Measurements from ENCODE around the gene ARHGEF33. TPM values are rescaled to one million over a fixed set of nuclear protein-coding genes. Genes with fewer than 3 reads are reported as not detected.

ARHGEF33 gene
- total RNA-seq, 1 donor from 2014 or later = 0.30 TPM

DNA sequence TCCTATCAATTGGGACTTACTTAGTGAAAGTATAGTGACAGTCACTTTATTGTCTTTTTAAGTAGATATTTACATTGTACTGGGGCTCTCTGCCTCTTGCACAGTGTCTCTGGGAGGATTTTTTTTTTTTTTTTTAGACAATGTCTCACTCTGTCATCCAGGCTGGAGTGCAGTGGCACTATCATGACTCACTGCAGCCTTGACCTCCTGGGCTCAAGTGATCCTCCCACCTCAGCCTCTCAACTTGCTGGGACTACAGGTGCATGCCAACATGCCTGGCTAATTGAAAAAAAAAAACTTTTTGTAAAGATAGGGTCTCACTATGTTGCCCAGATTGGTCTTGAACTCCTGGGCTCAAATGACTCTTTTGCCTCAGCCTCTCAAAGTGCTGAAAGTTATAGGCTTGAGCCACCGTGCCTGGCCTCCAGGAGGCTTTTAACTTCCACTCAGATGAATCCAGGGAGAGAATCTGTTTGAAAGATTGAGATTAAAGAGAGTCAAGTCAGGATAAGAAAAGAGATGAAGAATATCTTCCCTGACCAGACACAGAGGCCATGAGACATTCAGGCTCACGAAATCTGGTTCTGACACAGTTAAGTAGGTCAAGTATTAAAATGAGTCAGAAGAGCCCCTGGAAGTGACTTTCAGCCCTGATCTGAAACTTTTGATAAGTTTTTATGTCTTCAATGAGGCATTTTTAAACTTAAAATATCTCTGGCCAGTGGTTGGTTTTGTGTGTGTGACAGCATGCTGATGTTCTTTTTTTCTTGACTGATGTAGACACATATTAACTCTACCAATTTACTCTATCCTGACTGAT, 18.3 kb downstream of the ARHGEF33 start:
- H3K4me3 ChIP-seq (ENCODE audit: insufficient read depth, low read depth, low read length) = no peak overlapping the region
- Mint-ChIP-seq H3K4me1 (ENCODE audit: low read depth, unreplicated experiment) (no peaks in the 10 kb centered on the region), H3K27ac (ENCODE audit: unreplicated experiment) (no peak overlapping the region), H3K4me3 (ENCODE audit: unreplicated experiment) (no peak overlapping the region), H3K27me3 (ENCODE audit: low read depth, unreplicated experiment) (peaks cover 12% of the 10 kb centered on the region), H3K36me3 (ENCODE audit: low read depth, unreplicated experiment) (no peaks in the 10 kb centered on the region), H3K9me3 (ENCODE audit: unreplicated experiment) (no peaks in the 10 kb centered on the region)
- H4K20me1 ChIP-seq (ENCODE audit: insufficient read depth, low read length) = no peaks in the 10 kb centered on the region
- TF ChIP-seq, protein P1, sequence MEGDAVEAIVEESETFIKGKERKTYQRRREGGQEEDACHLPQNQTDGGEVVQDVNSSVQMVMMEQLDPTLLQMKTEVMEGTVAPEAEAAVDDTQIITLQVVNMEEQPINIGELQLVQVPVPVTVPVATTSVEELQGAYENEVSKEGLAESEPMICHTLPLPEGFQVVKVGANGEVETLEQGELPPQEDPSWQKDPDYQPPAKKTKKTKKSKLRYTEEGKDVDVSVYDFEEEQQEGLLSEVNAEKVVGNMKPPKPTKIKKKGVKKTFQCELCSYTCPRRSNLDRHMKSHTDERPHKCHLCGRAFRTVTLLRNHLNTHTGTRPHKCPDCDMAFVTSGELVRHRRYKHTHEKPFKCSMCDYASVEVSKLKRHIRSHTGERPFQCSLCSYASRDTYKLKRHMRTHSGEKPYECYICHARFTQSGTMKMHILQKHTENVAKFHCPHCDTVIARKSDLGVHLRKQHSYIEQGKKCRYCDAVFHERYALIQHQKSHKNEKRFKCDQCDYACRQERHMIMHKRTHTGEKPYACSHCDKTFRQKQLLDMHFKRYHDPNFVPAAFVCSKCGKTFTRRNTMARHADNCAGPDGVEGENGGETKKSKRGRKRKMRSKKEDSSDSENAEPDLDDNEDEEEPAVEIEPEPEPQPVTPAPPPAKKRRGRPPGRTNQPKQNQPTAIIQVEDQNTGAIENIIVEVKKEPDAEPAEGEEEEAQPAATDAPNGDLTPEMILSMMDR (IDR thresholded peaks at IDR 0.05; ENCODE audit: insufficient read depth, low read depth, low read length) = no peak
- TF ChIP-seq EZH2 (IDR thresholded peaks at IDR 0.05; ENCODE audit: insufficient read depth, low read length) = no peak
- no peaks in the 10 kb centered on the region for H3K27me3 ChIP-seq (ENCODE audit: insufficient read depth, low read length)
- H2AFZ ChIP-seq (ENCODE audit: low read depth, low read length) = no peak overlapping the region
- no peaks in the 10 kb centered on the region for H3K36me3 ChIP-seq (ENCODE audit: insufficient read depth, low read length)
- no peaks in the 10 kb centered on the region for H3K4me1 ChIP-seq (ENCODE audit: insufficient read depth, low read length)
- DNase-seq (ENCODE audit: low read depth) (no peak), FAIRE-seq (no peak)
- no peak overlapping the region for H3K4me2 ChIP-seq (ENCODE audit: low read length)
- H3K9me3 ChIP-seq (ENCODE audit: insufficient read depth, low read depth, low read length) = no peaks in the 10 kb centered on the region
- no peaks in the 10 kb centered on the region for H3K79me2 ChIP-seq (ENCODE audit: insufficient read depth, low read length)
- H3K27ac ChIP-seq (ENCODE audit: low read depth, low read length) = no peak overlapping the region
- no peak overlapping the region for H3K9ac ChIP-seq (ENCODE audit: low read length)

DNA sequence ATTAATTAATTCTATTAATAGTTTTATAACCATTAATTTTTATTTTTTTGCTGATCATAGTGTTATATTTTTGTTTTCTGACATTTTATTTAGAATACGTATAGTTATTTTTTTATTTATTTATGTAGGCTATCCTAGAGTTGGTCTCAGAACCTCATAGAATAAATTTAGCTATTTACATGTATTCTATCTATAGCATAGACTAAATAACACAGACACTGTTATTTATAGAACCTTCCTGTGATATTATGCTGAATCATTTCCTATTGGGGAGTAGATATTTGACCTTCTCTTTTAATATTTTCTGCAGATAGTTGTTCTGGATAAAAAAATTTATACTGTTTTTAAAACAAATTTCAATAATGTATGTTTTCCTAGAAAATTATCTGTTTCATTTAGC, 20.2 kb downstream of the ARHGEF33 start:
- no peak overlapping the region for H3K27ac Mint-ChIP-seq (ENCODE audit: unreplicated experiment)
- Histone ChIP-seq H3K9ac (ENCODE audit: low read length) (no peak overlapping the region), H3K79me2 (ENCODE audit: insufficient read depth, low read length) (no peaks in the 10 kb centered on the region), H3K36me3 (ENCODE audit: insufficient read depth, low read length) (no peaks in the 10 kb centered on the region), H4K20me1 (ENCODE audit: insufficient read depth, low read length) (no peaks in the 10 kb centered on the region), H3K9me3 (ENCODE audit: insufficient read depth, low read depth, low read length) (no peaks in the 10 kb centered on the region), H2AFZ (ENCODE audit: low read depth, low read length) (no peak overlapping the region), H3K4me3 (ENCODE audit: insufficient read depth, low read depth, low read length) (no peak overlapping the region), H3K27ac (ENCODE audit: low read depth, low read length) (no peak overlapping the region), H3K4me1 (ENCODE audit: insufficient read depth, low read length) (no peaks in the 10 kb centered on the region), H3K27me3 (ENCODE audit: insufficient read depth, low read length) (no peaks in the 10 kb centered on the region), H3K4me2 (ENCODE audit: low read length) (no peak overlapping the region)
- TF ChIP-seq, protein P1 (IDR thresholded peaks at IDR 0.05; ENCODE audit: insufficient read depth, low read depth, low read length) = no peak
- TF ChIP-seq EZH2 (IDR thresholded peaks at IDR 0.05; ENCODE audit: insufficient read depth, low read length) = no peak
- FAIRE-seq = no peak
- no peak for DNase-seq (ENCODE audit: low read depth)
- no peaks in the 10 kb centered on the region for H3K9me3 Mint-ChIP-seq (ENCODE audit: unreplicated experiment)
- no peak overlapping the region for H3K4me3 Mint-ChIP-seq (ENCODE audit: unreplicated experiment)
- peaks cover 8% of the 10 kb centered on the region for H3K27me3 Mint-ChIP-seq (ENCODE audit: low read depth, unreplicated experiment)
- no peaks in the 10 kb centered on the region for H3K4me1 Mint-ChIP-seq (ENCODE audit: low read depth, unreplicated experiment)
- no peaks in the 10 kb centered on the region for H3K36me3 Mint-ChIP-seq (ENCODE audit: low read depth, unreplicated experiment)

DNA sequence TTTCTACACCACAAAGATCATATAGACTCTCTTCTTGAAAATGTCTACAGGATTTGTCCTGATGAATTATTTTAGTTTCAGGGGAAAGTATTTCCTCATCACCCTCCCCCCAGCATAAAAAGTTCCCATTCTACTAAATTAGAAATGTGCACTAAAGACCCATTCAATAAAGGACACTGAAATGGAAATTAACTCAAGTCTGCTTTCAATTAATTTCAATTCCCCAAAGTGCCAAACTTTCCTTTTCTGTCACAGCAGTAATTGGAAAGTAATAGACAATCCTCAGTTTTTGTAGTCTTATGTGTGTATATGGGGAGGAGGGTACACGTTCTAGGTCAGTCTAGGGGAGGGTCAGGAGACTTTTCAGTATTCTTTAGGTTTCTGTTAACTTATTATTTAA, 21.5 kb downstream of the ARHGEF33 start:
- TF ChIP-seq EZH2 (IDR thresholded peaks at IDR 0.05; ENCODE audit: insufficient read depth, low read length) = no peak
- TF ChIP-seq, protein P1 (IDR thresholded peaks at IDR 0.05; ENCODE audit: insufficient read depth, low read depth, low read length) = no peak
- no peaks in the 10 kb centered on the region for H3K4me1 ChIP-seq (ENCODE audit: insufficient read depth, low read length)
- H4K20me1 ChIP-seq (ENCODE audit: insufficient read depth, low read length) = no peaks in the 10 kb centered on the region
- no peaks in the 10 kb centered on the region for H3K79me2 ChIP-seq (ENCODE audit: insufficient read depth, low read length)
- Mint-ChIP-seq H3K9me3 (ENCODE audit: unreplicated experiment) (no peaks in the 10 kb centered on the region), H3K4me1 (ENCODE audit: low read depth, unreplicated experiment) (no peaks in the 10 kb centered on the region), H3K4me3 (ENCODE audit: unreplicated experiment) (no peak overlapping the region), H3K27ac (ENCODE audit: unreplicated experiment) (no peak overlapping the region), H3K36me3 (ENCODE audit: low read depth, unreplicated experiment) (no peaks in the 10 kb centered on the region), H3K27me3 (ENCODE audit: low read depth, unreplicated experiment) (peaks cover 7% of the 10 kb centered on the region)
- H3K4me3 ChIP-seq (ENCODE audit: insufficient read depth, low read depth, low read length) = no peak overlapping the region
- H3K4me2 ChIP-seq (ENCODE audit: low read length) = no peak overlapping the region
- no peaks in the 10 kb centered on the region for H3K36me3 ChIP-seq (ENCODE audit: insufficient read depth, low read length)
- no peak overlapping the region for H2AFZ ChIP-seq (ENCODE audit: low read depth, low read length)
- FAIRE-seq (no peak), DNase-seq (ENCODE audit: low read depth) (no peak)
- H3K9me3 ChIP-seq (ENCODE audit: insufficient read depth, low read depth, low read length) = no peaks in the 10 kb centered on the region
- no peak overlapping the region for H3K27ac ChIP-seq (ENCODE audit: low read depth, low read length)
- no peak overlapping the region for H3K9ac ChIP-seq (ENCODE audit: low read length)
- no peaks in the 10 kb centered on the region for H3K27me3 ChIP-seq (ENCODE audit: insufficient read depth, low read length)

All from astrocyte (in vitro differentiated cells and primary cell).